Stimulated activated CD4-positive, alpha-beta T cell treated with anti-CD3 and anti-CD28 coated beads, Interleukin-1b, Interleukin-23, amount 100 ng/mL, for 1 hour (primary cell): Measurements from ENCODE around the gene ANKRD6.

Experiments used
- DNase-seq, 2 donors: peaks; one replicate each; pipeline ENCODE4 v3.0.0-alpha.2; 2020; ENCODE audit warnings: low read depth in 2 of 2

The ANKRD6 gene

GRCh38 chr6:89413006-89413400, 19.9 kb upstream of the ANKRD6 start:
- DNase-seq: no peak

DNA sequence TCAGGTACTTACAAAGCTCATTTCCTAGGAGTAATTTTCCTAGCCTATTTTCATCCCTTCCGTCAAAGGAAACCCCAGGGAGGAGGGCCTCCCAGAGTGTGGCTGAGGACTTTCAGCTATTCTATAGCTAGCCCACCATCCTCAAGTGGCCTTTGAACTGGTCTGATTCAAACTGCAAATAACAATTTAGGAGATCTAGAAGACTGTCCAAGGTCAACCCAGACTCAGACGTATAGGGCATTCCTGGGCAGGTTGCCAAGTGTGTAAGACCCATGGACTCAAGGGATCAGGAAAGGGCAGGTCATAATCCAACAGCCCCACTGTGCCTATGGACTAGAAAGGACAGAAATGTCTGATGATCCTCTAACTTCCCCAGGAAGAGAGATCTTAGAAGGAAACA, 18.7 kb upstream of the ANKRD6 start:
- no peak for DNase-seq

- DNase-seq: no peak
Observed at GRCh38 chr6:89415185-89415584, 17.8 kb upstream of the ANKRD6 start.

DNA sequence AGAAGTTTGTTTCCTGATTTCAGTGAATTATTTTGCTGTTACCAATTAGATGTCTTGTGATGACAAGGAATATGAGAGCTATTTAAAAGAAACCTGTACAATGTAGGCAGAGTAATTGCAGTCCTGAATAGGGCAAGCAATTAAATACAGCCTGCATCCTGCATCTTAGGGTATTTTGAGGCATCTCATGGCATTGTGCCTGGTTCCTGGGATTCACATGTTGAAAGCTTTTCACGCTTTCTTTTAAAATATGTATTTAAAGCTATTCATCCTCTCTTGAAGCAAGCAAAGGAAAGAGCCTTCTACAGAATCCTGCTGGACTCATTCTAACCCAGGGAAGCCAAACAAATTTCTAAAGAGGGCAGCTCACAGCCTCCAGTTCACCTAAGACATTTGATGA, 16.2 kb upstream of the ANKRD6 start:
- DNase-seq: no peak

DNA sequence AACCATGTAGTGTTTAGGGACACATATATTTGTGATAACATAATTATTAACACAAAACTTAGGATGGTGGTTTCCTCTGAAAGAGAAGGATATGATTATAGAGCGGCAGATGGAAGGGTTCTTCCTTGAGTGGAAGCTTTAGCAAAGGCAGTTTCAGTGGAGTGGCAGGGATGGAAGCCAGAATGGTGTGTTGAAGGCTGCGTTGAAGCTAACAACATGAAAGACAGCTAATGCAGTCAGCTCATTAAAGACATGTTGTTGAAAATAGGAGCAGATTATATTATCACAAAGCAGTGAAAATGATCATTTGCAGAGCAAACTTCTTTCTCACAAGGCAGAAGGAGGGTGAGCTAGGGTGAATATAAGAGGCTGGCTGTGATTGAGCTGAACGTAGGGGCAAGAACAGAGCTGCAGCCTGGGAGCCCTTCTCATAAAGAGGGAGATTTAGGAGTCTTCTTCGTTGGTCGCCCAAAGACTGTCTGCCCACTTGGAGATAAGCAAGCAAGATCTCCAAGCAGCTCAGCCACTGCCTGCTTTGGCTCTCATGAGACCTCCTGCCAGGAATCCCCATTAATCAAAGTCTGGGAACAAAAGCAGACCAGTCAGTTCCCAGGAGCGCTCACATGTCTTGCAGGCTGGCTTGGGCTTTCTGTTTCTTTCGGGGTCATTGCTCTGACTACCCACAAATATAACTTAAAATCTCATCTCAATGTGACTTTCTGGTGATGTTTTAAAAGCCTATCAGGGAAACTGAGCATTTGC, 2.6 kb upstream of the ANKRD6 start:
- no peak for DNase-seq

DNA sequence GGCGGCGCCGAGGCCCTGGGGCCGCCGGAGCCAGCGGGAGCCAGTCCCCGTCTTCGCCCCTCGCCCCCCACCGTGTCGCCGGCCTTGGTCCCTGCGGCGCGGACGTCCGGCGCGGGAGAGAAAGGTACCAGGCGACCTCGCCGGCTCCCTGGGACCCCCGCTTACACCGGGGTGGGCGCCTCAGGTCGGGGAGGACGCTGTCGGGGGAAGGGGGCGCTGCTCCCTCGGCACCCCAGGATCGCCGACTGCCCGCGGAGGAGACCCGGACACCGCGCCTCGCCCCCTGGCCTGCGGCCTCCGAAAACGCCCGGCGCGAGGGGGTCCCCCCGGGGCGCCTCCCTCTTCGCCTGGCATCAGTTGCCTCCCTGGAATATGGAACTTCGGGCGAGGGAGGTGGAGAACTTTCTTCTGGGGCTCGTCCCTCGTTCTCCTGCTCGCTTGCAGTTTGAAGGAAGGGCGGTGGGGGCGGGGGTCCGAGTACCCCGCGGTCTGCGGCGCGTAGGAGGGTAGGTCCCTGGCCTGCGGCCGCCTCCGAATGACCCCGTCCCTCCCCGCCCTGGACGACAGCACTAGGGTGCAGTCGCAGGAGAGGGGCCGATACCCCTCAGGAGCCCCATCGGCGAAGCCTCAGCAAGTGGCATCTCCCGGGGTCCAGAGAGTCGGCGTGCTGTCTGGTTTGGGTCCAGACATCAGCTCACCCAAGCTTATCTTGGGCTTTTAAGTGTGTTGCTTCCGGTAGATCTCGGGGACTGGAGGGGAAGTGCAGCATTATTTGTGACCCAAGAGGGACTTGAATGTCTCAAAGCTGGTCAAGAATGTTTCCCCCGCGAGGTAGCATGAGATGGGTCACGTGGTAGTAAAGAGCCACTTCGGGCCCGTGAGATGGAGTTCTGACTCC, 549 bp downstream of the ANKRD6 start:
- DNase-seq: no peak

DNA sequence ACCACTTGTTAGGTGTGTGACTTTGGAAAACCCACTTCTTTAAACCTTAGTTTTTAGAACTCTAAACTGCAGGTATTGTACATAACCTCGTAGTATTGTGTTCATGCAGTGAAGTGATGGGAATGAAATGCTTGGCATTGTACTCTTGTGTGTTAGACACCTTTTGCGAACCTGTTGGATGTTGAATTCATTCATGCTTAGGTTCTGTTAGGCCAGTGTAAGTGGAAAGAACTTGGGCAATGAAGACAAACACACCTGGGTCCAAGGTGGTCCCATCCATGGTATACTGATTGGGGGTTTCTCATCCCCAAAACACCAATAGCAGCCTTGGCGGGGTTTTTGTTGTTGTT, 1.2 kb downstream of the ANKRD6 start:
- no peak for DNase-seq

DNA sequence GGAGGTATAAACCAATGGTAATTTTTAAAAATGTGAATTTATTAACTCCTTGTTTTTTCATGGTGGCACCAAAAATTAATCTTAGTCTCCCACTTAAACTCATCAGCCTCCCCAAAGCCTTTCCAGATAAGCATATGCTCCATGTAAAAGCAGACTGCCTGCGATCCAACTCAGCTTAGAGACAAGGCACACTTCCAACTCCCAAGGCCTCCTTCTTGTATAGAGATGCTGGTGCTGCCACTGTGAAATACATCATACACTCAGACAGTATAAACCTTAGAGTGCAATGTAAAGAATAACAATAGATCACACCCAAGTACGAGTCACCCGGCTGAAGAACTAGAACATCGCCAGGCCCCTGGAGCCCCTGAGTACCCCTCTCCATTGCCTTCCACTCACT, 2.0 kb downstream of the ANKRD6 start:
- DNase-seq: no peak

GRCh38 chr6:89436226-89436625, 3.3 kb downstream of the ANKRD6 start:
- DNase-seq: no peak

GRCh38 chr6:89438248-89438647, 5.3 kb downstream of the ANKRD6 start:
- DNase-seq: no peak

DNA sequence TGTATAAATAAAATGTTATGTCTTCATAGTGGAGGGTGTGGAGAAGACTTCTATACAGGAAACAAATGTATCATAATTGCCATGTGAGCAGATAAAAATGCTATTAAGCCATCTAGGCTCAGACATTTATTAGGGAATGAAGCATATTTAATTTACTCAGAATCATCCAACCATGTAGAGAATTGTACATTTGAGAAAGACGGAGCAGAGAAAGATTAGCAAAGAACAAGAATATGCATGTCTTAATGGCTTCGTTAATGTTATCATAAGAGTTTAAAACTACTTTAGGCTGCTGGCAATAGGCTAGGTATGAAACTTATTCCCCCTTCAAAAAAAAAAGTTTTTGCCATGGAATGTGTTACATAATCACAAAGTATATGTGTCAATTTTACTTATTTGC, 6.1 kb downstream of the ANKRD6 start:
- no peak for DNase-seq

GRCh38 chr6:89440200-89440599, 7.2 kb downstream of the ANKRD6 start:
- no peak for DNase-seq

DNA sequence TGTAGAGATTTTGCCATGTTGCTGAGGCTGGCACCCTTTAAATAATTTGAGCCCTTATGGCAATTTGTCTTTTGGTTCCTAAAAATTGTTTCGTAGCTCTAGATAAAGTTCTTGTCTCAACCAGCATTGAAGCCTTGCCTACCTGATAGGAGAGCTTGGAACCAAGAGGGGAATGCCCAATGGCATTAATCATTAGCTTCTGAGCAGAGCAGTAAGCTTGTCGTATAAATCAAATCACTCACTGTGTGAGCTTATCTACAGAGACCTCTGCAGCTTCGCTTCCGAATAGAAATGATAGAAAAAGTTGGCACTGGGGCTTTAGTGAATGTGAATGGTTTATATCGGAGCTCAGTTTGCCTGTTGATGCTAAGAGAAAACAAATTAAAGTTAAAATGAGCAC, 10.7 kb downstream of the ANKRD6 start:
- no peak for DNase-seq

DNA sequence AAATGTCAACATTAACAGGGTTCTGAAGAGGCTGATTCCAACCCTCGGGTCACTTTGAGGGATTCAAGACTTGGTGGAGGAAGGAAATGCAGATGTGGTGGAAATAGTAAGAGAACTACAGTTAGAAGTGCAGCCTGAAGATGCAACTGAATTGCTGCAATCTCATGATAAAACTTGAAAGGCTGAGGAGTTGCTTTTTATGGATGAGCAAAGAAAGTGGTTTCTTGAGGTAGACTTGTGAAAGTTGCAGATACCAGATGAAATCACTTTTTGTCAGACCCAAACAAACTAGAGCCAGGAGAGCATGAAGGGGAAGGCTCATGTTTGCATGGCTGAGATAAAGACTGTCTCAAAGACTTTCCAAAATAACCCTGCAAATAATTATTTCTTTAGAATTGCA, 16.2 kb downstream of the ANKRD6 start:
- no peak for DNase-seq

DNA sequence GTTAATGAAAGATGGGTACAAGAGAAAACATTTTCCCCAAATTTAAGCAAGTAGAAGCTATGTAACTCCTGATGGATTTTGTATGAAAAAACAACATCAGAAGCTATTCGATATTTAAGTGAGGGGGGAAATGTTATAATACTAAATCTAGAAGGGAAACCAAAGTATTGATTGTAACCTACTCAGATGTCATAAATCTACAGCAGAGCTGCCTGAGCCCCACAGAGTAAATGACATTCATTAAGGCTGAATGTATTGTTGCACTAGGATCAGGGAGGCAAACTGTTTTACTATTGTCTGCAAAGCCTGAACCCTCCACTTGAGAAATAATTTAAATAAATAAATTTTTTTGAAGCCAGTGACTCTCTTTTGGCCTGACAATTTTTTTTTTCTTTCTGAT, 19.3 kb downstream of the ANKRD6 start:
- DNase-seq: no peak

GRCh38 chr6:89454300-89454699, 21.3 kb downstream of the ANKRD6 start:
- DNase-seq: no peak

DNA sequence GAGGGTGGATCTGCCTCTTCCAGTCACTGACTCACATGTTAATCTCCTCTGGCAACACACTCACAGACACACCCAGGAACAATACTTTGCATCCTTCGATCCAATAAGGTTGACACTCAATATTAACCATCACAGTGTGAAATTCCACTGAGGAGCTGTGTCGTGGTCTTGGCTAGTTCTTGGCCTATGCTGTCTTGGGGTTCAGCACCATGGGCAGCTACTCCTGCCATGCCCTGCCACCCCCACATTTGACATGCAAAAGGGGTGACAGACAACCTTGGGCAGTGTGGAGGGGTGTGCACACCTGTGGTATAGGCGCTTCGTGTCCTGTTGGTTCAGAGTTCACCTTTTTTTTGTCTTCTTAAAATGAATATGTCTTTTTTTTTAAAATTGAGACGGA, 25.8 kb downstream of the ANKRD6 start:
- DNase-seq: no peak

GRCh38 chr6:89459501-89459900, 26.5 kb downstream of the ANKRD6 start:
- DNase-seq: no peak

- DNase-seq: no peak
Observed at GRCh38 chr6:89460713-89461112, 27.8 kb downstream of the ANKRD6 start.

- no peak for DNase-seq
Observed at GRCh38 chr6:89462503-89462902, 29.6 kb downstream of the ANKRD6 start.

- DNase-seq: no peak
Observed at GRCh38 chr6:89464295-89464694, 31.3 kb downstream of the ANKRD6 start.

DNA sequence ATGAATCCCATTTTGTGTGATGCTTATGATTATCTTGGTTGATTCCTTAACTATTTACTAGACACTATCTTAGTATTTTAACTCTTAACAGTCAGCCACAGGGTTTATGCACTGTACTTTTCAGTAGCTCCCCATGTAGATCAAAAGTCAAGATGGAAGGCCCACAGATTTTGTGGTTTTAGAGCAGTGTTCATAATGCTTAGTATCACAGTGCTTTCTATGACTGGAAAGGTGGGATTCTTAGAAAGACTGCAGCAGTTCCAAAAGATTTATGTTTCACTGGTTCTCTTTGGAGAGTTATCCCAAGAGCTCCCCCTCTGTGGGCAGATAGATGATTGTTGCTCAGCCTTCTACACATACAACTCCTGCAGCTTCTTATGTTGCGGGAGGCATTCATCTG, 34.5 kb downstream of the ANKRD6 start:
- no peak for DNase-seq

- DNase-seq: no peak
Observed at GRCh38 chr6:89468998-89469397, 36.0 kb downstream of the ANKRD6 start.
